ENCODE measurements around the gene RPL22.

The RPL22 gene

DNA sequence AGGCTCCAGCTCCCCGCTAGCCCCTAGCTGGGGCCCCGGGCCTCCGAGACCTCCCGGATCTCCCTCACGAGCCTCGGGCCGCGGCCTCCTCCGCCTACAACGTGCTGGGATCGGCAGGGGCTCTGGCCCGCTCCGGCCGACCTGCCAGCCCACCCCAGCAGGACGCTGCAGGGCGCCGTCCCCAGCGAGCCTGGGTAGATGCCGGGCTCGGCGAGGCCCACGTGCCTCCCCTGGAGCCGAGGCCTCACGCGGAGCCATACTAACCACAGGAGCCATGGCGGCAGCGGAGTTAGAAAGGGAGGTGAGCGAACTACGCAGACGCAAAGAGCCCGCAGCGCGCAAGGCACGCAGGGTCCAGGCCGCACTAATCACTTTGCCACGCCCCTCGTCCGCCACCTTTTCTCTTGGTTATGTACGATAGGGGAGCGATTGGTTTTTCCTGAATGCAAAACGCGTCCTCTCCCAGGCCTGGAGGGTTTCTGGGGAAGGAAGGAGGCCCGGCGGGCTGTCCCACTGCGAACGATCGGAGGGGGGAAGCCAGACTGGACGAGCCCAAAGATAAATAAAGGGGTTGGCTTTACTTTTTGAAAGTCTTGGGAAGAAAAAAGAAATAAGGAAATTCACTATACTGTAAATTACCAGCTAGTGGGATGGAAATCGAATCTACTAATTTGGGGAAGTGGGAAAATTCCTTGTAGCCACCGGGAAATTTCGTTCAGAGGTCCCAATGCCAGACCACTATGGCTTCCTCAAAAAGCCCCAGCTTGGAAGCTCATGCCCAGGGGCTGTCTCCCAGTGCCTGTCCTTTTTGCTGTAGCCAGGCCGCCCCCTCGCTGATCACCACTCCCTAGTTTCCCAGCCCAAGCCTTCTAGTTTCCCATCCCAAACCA lies at the start of gene RPL22:
Gene RPL22 (minus strand): TSS at position 298 of the 890 bp plus-strand sequence. CDS start 22 bp downstream, at position 276.
- DNase-seq (ENCODE audit: low spot score in 2 of 2) (peak; percentile 88 to 94), ATAC-seq (replicated peaks; ENCODE audit: extremely low read depth, poor library complexity, severe bottlenecking) (peak; percentile 99)
- H3K9me3 Mint-ChIP-seq = no peaks in the 10 kb centered on the region
- H3K4me1 Mint-ChIP-seq = peaks cover 51% of the 10 kb centered on the region
- H3K4me3 Mint-ChIP-seq = peak within 1 kb of the TSS; percentile 89
- H3K27me3 Mint-ChIP-seq = no peaks in the 10 kb centered on the region
- H3K36me3 Mint-ChIP-seq (ENCODE audit: insufficient read depth) = peaks cover 36% of the 10 kb centered on the region
- peak within 1 kb of the TSS; percentile 95 for H3K27ac Mint-ChIP-seq (ENCODE audit: low read depth)

DNA sequence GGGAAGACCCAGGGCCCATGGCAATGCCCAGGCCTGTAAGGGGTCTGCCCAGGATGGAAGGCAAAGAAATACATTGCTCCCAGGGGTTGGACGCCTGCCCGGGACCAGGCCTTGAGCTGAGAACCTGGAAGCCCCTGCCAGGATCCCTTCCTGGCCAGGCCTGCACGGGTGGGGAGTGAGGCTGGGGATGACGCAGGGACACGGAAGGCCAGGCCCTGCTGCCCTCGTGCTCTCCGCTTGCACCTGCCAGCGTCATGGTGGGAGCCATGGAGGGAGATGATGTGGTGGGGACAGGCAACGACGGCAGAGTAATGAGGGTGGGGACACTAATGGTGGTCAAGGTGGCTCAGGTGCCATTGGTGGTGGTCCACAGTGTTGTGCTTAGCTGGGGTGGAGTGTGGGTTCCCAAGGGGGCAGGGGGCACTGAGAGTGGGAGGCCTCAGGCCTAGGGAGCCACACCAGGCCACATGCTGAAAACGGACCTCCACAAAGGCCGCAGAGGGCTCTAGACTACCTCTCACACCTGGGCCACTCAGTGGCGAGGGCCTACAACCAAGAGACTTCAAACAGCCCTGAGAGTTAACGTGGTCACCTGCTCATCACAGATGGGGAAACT lies 48.9 kb upstream of the RPL22 start:
- H3K36me3 Mint-ChIP-seq (ENCODE audit: insufficient read depth) = peaks cover 10% of the 10 kb centered on the region
- DNase-seq (ENCODE audit: low spot score in 2 of 2) (no peak), ATAC-seq (replicated peaks; ENCODE audit: extremely low read depth, poor library complexity, severe bottlenecking) (no peak)
- H3K4me3 Mint-ChIP-seq = no peak overlapping the region
- H3K27me3 Mint-ChIP-seq = peaks cover 59% of the 10 kb centered on the region
- H3K27ac Mint-ChIP-seq (ENCODE audit: low read depth) = no peak overlapping the region
- H3K4me1 Mint-ChIP-seq = peaks cover 12% of the 10 kb centered on the region
- H3K9me3 Mint-ChIP-seq = no peaks in the 10 kb centered on the region

DNA sequence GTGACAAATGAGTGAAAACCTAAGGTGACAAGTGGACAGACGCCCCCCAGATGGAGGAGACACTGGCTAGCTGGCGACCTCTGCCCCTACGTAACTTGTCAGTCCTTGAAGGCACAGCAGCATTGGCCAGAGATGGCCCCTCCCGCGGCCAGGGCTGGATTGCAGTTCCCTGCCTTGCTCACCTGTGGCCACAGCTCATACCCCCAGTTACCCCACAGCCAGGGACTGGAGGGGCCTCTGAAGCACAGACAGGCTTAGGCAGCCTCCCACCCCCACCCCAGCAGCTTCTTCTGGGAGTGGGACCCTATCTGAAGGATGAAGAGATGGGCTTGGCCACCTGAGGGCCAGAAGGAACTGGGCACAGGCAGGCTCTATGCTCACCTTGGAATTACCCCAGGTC lies 48.3 kb upstream of the RPL22 start:
- H3K36me3 Mint-ChIP-seq (ENCODE audit: insufficient read depth) = peaks cover 12% of the 10 kb centered on the region
- H3K4me1 Mint-ChIP-seq = peaks cover 12% of the 10 kb centered on the region
- no peak overlapping the region for H3K27ac Mint-ChIP-seq (ENCODE audit: low read depth)
- ATAC-seq (replicated peaks; ENCODE audit: extremely low read depth, poor library complexity, severe bottlenecking) (no peak), DNase-seq (ENCODE audit: low spot score in 2 of 2) (no peak)
- no peak overlapping the region for H3K4me3 Mint-ChIP-seq
- H3K9me3 Mint-ChIP-seq = no peaks in the 10 kb centered on the region
- peaks cover 63% of the 10 kb centered on the region for H3K27me3 Mint-ChIP-seq

- H3K4me1 Mint-ChIP-seq = peaks cover 12% of the 10 kb centered on the region
- ATAC-seq (replicated peaks; ENCODE audit: extremely low read depth, poor library complexity, severe bottlenecking) = peak; percentile 69
- peaks cover 66% of the 10 kb centered on the region for H3K27me3 Mint-ChIP-seq
- H3K36me3 Mint-ChIP-seq (ENCODE audit: insufficient read depth) = peaks cover 12% of the 10 kb centered on the region
- DNase-seq (ENCODE audit: low spot score in 2 of 2) = peak; percentile 60 to 75
- H3K9me3 Mint-ChIP-seq = no peaks in the 10 kb centered on the region
- no peak overlapping the region for H3K27ac Mint-ChIP-seq (ENCODE audit: low read depth)
- peak overlapping the region; percentile 65 for H3K4me3 Mint-ChIP-seq
These were observed 47.4 kb upstream of the RPL22 start for GRCh38 chr1:6246497-6247467.

DNA sequence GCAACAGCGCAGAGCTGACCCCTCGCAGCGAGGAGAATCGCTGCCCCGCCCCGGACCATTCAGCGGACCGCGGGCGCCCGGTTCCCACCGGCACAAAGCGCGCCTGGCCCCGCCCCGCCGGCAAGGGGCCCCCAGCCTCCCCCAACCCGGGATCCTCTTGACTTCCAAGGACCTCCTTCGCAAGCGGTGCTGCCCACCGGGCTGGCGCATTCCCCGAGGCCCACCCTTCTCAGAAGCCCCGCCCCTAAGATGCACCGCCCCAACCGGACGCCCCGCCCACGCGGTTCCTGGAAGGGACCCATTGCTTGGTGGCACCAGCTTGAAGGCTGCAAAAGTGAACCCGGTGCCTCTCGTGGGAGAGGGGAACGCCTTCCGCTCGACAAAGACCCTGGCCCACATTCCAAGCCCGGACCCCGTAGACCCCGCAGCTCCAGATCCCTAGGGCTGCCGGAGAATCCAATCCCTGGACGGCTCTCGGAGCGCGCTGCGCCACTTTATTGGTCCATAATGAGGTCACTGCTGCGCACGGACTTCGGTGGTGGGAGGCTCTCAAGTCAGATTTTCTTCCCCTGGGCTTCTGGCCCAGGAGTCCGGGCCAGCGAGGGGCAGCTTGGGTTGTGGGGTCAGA lies 46.6 kb upstream of the RPL22 start:
- Mint-ChIP-seq H3K27me3 (peaks cover 67% of the 10 kb centered on the region), H3K27ac (ENCODE audit: low read depth) (no peak overlapping the region), H3K9me3 (no peaks in the 10 kb centered on the region), H3K4me3 (no peak overlapping the region), H3K36me3 (ENCODE audit: insufficient read depth) (peaks cover 10% of the 10 kb centered on the region), H3K4me1 (peaks cover 19% of the 10 kb centered on the region)
- ATAC-seq (replicated peaks; ENCODE audit: extremely low read depth, poor library complexity, severe bottlenecking) = no peak
- no peak for DNase-seq (ENCODE audit: low spot score in 2 of 2)

DNA sequence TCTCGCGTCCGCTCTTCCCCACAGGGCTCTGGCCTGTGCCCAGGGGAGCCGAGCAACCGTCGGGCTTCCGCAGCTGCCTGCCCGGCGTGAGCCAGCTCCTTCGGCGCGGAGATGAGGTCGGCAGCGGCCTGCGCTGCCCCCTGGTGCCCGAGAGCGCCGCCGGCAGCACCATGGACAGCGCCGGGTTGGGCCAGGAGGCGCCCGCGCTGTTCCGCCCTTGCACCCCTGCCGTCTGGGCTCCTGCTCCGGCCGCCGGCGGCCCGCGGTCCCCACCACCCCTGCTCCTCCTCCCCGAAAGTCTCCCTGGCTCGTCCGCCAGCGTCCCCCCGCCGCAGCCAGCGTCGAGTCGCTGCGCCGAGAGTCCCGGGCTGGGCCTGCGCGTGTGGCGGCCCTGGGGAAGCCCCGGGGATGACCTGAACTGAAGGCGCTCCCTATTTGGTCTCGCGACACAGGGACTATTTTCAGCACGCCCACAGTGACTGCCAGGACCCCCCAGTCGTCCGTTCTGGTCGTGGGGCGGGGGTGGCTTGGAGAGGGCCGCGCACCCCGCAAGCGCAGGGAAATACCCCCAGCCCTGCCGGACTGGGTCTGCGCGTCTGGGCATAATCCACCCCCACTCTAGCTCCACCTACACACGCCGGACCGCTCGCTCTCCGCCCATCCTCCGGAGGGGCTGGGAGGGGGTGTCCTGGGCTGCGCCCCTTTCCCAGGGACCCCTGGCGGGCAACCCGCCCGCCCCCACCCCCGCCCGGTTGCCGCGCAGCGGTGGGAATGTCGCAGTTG lies 45.9 kb upstream of the RPL22 start:
- Mint-ChIP-seq H3K27ac (ENCODE audit: low read depth) (no peak overlapping the region), H3K36me3 (ENCODE audit: insufficient read depth) (peaks cover 10% of the 10 kb centered on the region), H3K4me3 (no peak overlapping the region), H3K27me3 (peaks cover 67% of the 10 kb centered on the region), H3K9me3 (no peaks in the 10 kb centered on the region), H3K4me1 (peaks cover 19% of the 10 kb centered on the region)
- ATAC-seq (replicated peaks; ENCODE audit: extremely low read depth, poor library complexity, severe bottlenecking) = peak; percentile 77
- DNase-seq (ENCODE audit: low spot score in 2 of 2) = peak; percentile 66 to 72

DNA sequence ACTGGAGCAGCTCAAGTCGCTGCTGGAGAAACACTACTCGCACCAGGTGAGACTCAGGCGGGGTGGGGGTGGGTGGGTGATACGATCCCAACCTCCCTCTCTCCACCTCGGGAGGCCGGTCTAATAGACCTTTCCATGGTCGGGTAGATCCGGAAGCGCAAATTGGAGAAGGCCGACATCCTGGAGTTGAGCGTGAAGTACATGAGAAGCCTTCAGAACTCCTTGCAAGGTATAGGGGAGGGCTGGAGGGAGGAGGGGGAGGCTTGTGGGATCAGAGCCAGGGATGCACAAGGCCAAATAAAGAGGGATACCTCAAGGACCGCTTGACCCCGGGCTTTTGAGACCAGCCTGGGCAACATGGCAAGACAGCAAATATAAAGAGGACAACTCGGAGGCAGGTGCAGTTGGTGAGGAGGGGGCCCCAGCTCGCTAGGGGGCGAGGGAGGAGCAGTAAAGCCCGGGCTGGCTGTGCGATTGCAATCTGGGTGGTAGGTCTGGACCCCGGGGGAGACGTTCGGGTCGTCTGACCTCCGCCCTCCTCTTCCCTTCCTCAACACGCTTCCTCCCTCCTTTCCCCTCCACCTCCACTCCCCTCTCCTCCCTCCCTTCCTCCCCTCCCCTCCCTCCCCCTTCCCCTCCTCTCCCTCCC lies 45.1 kb upstream of the RPL22 start:
- ATAC-seq (replicated peaks; ENCODE audit: extremely low read depth, poor library complexity, severe bottlenecking) = no peak
- no peaks in the 10 kb centered on the region for H3K9me3 Mint-ChIP-seq
- H3K27ac Mint-ChIP-seq (ENCODE audit: low read depth) = no peak overlapping the region
- H3K27me3 Mint-ChIP-seq = peaks cover 72% of the 10 kb centered on the region
- peaks cover 10% of the 10 kb centered on the region for H3K36me3 Mint-ChIP-seq (ENCODE audit: insufficient read depth)
- DNase-seq (ENCODE audit: low spot score in 2 of 2) = no peak
- peaks cover 19% of the 10 kb centered on the region for H3K4me1 Mint-ChIP-seq
- no peak overlapping the region for H3K4me3 Mint-ChIP-seq

DNA sequence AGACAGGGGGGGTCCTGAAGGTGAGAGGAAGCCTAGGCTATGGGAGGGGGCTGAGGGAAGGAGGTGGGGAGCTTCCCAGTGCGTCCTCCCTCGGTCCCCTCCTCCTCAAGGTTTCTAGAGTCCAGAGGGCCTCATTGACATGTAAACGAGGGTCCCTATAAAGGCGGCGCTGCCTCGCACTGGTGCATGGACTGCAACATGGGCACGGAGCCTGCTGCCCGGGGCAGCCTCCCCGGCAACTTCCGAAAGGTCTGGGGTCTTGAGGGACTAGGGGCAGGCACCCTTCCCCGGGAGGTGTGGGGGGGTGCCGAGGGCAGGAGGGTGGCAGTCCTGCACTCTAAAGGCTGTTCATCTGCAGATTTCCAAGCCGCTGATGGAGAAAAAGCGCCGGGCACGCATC lies 44.6 kb upstream of the RPL22 start, which contains the start of gene HES3:
Gene HES3 (plus strand): TSS at position 187 of the 400 bp plus-strand sequence. CDS start 187 bp downstream, at position 374.
- H3K4me1 Mint-ChIP-seq = peaks cover 19% of the 10 kb centered on the region
- no peak within 1 kb of the TSS for H3K4me3 Mint-ChIP-seq
- peaks cover 78% of the 10 kb centered on the region for H3K27me3 Mint-ChIP-seq
- peaks cover 12% of the 10 kb centered on the region for H3K36me3 Mint-ChIP-seq (ENCODE audit: insufficient read depth)
- no peak within 1 kb of the TSS for H3K27ac Mint-ChIP-seq (ENCODE audit: low read depth)
- ATAC-seq (replicated peaks; ENCODE audit: extremely low read depth, poor library complexity, severe bottlenecking) (no peak), DNase-seq (ENCODE audit: low spot score in 2 of 2) (no peak)
- H3K9me3 Mint-ChIP-seq = no peaks in the 10 kb centered on the region

- no peaks in the 10 kb centered on the region for H3K9me3 Mint-ChIP-seq
- DNase-seq (ENCODE audit: low spot score in 2 of 2) = no peak
These were observed 43.8 kb upstream of the RPL22 start for GRCh38 chr1:6243053-6243834.

DNA sequence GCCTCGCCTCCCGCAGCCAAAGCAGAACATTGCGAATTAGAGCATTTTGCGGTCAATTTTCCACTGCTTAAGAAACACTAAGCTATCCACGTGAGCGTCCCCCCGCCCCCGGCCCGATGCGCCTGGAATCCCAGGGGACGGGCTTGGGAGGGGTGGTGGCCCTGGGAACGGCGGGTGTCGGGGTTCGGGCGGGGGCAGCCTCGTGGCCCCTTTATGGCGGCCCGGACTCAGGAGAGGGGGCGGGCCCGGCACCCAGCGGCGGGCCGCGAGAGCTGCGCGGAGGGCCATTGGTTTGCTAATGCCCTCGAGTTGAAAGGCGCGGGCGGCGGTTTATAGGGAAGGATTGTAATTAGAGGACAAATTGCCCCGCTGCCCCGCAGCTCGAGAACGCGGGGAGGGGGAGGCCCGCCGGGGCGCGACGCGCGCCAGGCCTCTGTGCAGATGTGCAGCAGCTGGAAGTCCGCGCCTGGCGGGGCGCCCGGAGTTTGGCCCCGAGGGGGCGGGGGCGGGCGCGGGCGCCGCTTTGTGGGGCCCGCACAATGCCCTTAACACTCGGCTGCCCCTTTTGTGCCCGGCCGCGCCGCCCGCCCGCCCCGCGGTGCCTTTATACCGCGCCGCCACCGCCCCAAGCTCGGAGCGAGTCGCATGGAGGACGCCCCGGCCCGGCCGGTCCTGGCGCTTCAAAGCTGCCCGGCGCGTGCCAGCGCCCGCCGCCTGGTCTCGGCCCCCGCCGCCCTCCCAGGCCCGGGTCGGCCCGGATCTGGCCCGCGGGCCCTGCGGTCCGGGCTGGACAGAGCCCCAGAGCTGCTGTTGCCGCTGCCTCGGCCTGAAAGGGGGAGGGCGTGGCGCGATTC lies 42.7 kb upstream of the RPL22 start:
- ATAC-seq (replicated peaks; ENCODE audit: extremely low read depth, poor library complexity, severe bottlenecking) (no peak), DNase-seq (ENCODE audit: low spot score in 2 of 2) (no peak)
- peaks cover 19% of the 10 kb centered on the region for H3K4me1 Mint-ChIP-seq

More at GRCh38 chr1:6243053-6243834, 43.8 kb upstream of the RPL22 start:
- no peak for ATAC-seq (replicated peaks; ENCODE audit: extremely low read depth, poor library complexity, severe bottlenecking)
- peaks cover 12% of the 10 kb centered on the region for H3K36me3 Mint-ChIP-seq (ENCODE audit: insufficient read depth)
- no peak overlapping the region for H3K4me3 Mint-ChIP-seq
- no peak overlapping the region for H3K27ac Mint-ChIP-seq (ENCODE audit: low read depth)
- H3K27me3 Mint-ChIP-seq = peaks cover 76% of the 10 kb centered on the region
- H3K4me1 Mint-ChIP-seq = peaks cover 19% of the 10 kb centered on the region

More for the DNA sequence above, 42.7 kb upstream of the RPL22 start:
- Mint-ChIP-seq H3K36me3 (ENCODE audit: insufficient read depth) (peaks cover 12% of the 10 kb centered on the region), H3K9me3 (no peaks in the 10 kb centered on the region), H3K27me3 (peaks cover 65% of the 10 kb centered on the region), H3K4me3 (no peak overlapping the region), H3K27ac (ENCODE audit: low read depth) (no peak overlapping the region)

Measured in central memory CD8-positive, alpha-beta T cell (primary cell).